Hepatocyte (in vitro differentiated cells): ENCODE results near the gene STX4.

Source experiments
- EZH2 ChIP-seq: fragments of 200-600 bp; sonication (generic); IDR thresholded peaks from 2 replicates; pipeline ENCODE4 v1.6.1; 2016; ENCODE audit warnings: antibody characterized with exemption, mild to moderate bottlenecking, borderline replicate concordance
- EZH2phosphoT487 ChIP-seq: fragments of 200-600 bp; sonication (generic); IDR thresholded peaks from one replicate; pipeline ENCODE4 v1.6.1; 2018; ENCODE audit warnings: antibody characterized with exemption, mild to moderate bottlenecking, low read depth, moderate library complexity; ENCODE audit not compliant: unreplicated experiment, severe bottlenecking
- TF ChIP-seq, protein P1 (sequence below): fragments of 200-600 bp; sonication (generic); IDR thresholded peaks from 2 replicates; pipeline ENCODE4 v1.5.1; 2016; ENCODE audit warnings: antibody characterized with exemption, mild to moderate bottlenecking; ENCODE audit not compliant: poor library complexity

DNA sequence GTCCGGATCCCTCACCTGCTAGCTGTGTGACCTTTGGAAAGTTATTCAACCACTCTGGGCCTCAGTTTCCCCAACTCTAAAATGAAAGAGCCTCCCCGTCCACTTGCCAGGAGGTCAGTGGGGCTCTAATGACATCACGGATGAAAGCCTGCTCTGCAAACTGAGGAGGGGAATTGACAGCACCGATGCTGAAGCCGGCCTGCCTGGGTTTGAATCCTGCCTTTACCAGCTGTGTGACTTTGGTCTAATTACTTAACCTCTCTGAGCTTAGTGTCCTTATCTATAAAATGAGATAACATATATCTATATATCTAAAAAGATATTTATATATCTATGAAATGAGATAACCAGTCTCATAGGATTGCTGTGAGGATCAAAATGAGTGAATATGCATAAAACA lies 24.8 kb upstream of the STX4 start:
- TF ChIP-seq, protein P1, sequence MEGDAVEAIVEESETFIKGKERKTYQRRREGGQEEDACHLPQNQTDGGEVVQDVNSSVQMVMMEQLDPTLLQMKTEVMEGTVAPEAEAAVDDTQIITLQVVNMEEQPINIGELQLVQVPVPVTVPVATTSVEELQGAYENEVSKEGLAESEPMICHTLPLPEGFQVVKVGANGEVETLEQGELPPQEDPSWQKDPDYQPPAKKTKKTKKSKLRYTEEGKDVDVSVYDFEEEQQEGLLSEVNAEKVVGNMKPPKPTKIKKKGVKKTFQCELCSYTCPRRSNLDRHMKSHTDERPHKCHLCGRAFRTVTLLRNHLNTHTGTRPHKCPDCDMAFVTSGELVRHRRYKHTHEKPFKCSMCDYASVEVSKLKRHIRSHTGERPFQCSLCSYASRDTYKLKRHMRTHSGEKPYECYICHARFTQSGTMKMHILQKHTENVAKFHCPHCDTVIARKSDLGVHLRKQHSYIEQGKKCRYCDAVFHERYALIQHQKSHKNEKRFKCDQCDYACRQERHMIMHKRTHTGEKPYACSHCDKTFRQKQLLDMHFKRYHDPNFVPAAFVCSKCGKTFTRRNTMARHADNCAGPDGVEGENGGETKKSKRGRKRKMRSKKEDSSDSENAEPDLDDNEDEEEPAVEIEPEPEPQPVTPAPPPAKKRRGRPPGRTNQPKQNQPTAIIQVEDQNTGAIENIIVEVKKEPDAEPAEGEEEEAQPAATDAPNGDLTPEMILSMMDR: no peak
- TF ChIP-seq EZH2: no peak
- no peak for TF ChIP-seq EZH2phosphoT487
